HG03196 (cell line): ENCODE results near the gene GSTCD.

Source experiments
- ATAC-seq: cut with Tn5 transposase; IDR thresholded peaks from one replicate; pipeline ENCODE4 v1.9.1; 2021; ENCODE audit not compliant: unreplicated experiment

GSTCD gene

GRCh38 chr4:105871997-105872396 is 163.4 kb downstream of the GSTCD start:
- ATAC-seq, result no peak

- ATAC-seq, result no peak
Measured at GRCh38 chr4:105875233-105875632, 166.6 kb downstream of the GSTCD start.

- no peak for ATAC-seq
Measured at GRCh38 chr4:105878668-105879067, 170.1 kb downstream of the GSTCD start.

- no peak for ATAC-seq
Measured at GRCh38 chr4:105887508-105887907, 178.9 kb downstream of the GSTCD start.

GRCh38 chr4:105894660-105895582 is 186.3 kb downstream of the GSTCD start, which contains the start of gene NPNT:
Gene NPNT (plus strand): TSS chr4:105895471. CDS start chr4:105895653, 182 bp downstream.
- peak; percentile 43 for ATAC-seq

GRCh38 chr4:105895583-105896460 is 187.2 kb downstream of the GSTCD start:
- peak; percentile 28 for ATAC-seq

GRCh38 chr4:105896461-105896942 is 187.9 kb downstream of the GSTCD start:
- no peak for ATAC-seq
